SK-N-SH (cell line): ENCODE results near the gene HAUS3. TPM values are rescaled to one million over a fixed set of nuclear protein-coding genes. Genes with fewer than 3 reads are reported as not detected.

Experiments
- CTCF ChIA-PET: fragments of 300-600, 350-600 bp; formaldehyde crosslinking; extraction: SDS; loops from one replicate; lab custom pipeline; 2021; lab: Yijun Ruan, JAX
- POLR2A ChIA-PET: fragments of 350-600 bp; sonication (Branson Sonifier 250); formaldehyde crosslinking; extraction: SDS; loops from one replicate; lab custom pipeline; 2020; ENCODE audit warnings: antibody characterized with exemption, inconsistent platforms; lab: Yijun Ruan, JAX
- DNase-seq: peaks from one replicate; pipeline ENCODE4 v3.0.0; 2012
- H2AFZ ChIP-seq: fragments of 200-600 bp; sonication (generic); 2 replicates; pipeline ENCODE4 v1.8.1; 2016; ENCODE audit warnings: antibody characterized with exemption, mild to moderate bottlenecking, low read depth
- H3F3A ChIP-seq: fragments of 200-600 bp; sonication (generic); replicated peaks from 2 replicates; pipeline ENCODE3; 2016; ENCODE audit warnings: antibody characterized with exemption, mild to moderate bottlenecking; ENCODE audit not compliant: insufficient read depth
- H3K27ac ChIP-seq, 2 experiments: fragments of 200-500 bp in 1 of 2; fragments of 200-600 bp in 1 of 2; sonication (Bioruptor generic) in 1 of 2; sonication (generic), shearing (Covaris generic) in 1 of 2; 2 replicates each; pipeline versions ENCODE4 v1.5.1 to v1.6.1; 2014 to 2016; ENCODE audit warnings: low read depth in 2 of 2, inconsistent platforms in 1 of 2, low read length in 1 of 2, mild to moderate bottlenecking in 1 of 2, mixed read lengths in 1 of 2
- H3K27me3 ChIP-seq: fragments of 200-600 bp; sonication (generic), shearing (Covaris generic); 2 replicates; pipeline ENCODE4 v1.6.1; 2016; ENCODE audit warnings: mixed run types; ENCODE audit not compliant: insufficient read depth
- H3K36me3 ChIP-seq, 2 experiments: fragments of 200-500 bp in 1 of 2; fragments of 200-600 bp in 1 of 2; sonication (Bioruptor generic) in 1 of 2; sonication (generic) in 1 of 2; replicated peaks in 1 of 2; 2 replicates each; pipeline versions ENCODE3 to v1.5.1; 2014 to 2016; ENCODE audit warnings: low read length in 1 of 2, mild to moderate bottlenecking in 1 of 2; ENCODE audit not compliant: insufficient read depth in 2 of 2, control insufficient read depth in 1 of 2
- H3K4me1 ChIP-seq, 2 experiments: fragments of 200-500 bp in 1 of 2; fragments of 200-600 bp in 1 of 2; sonication (Bioruptor generic) in 1 of 2; sonication (generic), shearing (Covaris generic) in 1 of 2; 2 replicates each; pipeline versions ENCODE4 v1.5.1 to v1.6.1; 2014 to 2016; ENCODE audit warnings: low read depth in 1 of 2, low read length in 1 of 2, mixed run types in 1 of 2; ENCODE audit not compliant: insufficient read depth in 2 of 2, control insufficient read depth in 1 of 2
- H3K4me2 ChIP-seq: fragments of 200-600 bp; sonication (generic), shearing (Covaris generic); 2 replicates; pipeline ENCODE4 v1.6.1; 2017; ENCODE audit warnings: mixed run types
- H3K4me3 ChIP-seq, 2 experiments: fragments of 200-500 bp in 1 of 2; fragments of 200-600 bp in 1 of 2; sonication (Bioruptor generic) in 1 of 2; sonication (generic), shearing (Covaris generic) in 1 of 2; 2 replicates each; pipeline versions ENCODE4 v1.5.1 to v1.8.1; 2014 to 2016; ENCODE audit warnings: low read depth in 2 of 2, inconsistent platforms in 1 of 2, low read length in 1 of 2, mild to moderate bottlenecking in 1 of 2, mixed read lengths in 1 of 2, moderate library complexity in 1 of 2
- H3K79me2 ChIP-seq: fragments of 200-600 bp; sonication (generic); 2 replicates; pipeline ENCODE4 v1.8.1; 2017; ENCODE audit warnings: mild to moderate bottlenecking; ENCODE audit not compliant: insufficient read depth
- H3K9ac ChIP-seq: fragments of 200-600 bp; sonication (generic); 2 replicates; pipeline ENCODE4 v1.6.1; 2017; ENCODE audit warnings: mixed run types
- H3K9me2 ChIP-seq: fragments of 200-600 bp; sonication (generic); 2 replicates; pipeline ENCODE4 v1.6.1; 2017; ENCODE audit warnings: mixed run types
- H3K9me3 ChIP-seq: fragments of 200-600 bp; sonication (generic); 2 replicates; pipeline ENCODE4 v1.6.1; 2017; ENCODE audit warnings: mixed run types, mild to moderate bottlenecking, moderate library complexity
- H4K20me1 ChIP-seq: fragments of 200-600 bp; sonication (generic); 2 replicates; pipeline ENCODE4 v1.6.1; 2017; ENCODE audit warnings: mild to moderate bottlenecking, mixed run types; ENCODE audit not compliant: insufficient read depth
- CHD2 ChIP-seq: fragments of 150-350 bp; IDR thresholded peaks from 2 replicates; pipeline ENCODE4 v1.6.1; 2018; ENCODE audit warnings: low read length; ENCODE audit not compliant: partially characterized antibody
- ELF1 ChIP-seq: IDR thresholded peaks from 2 replicates; pipeline ENCODE4 v1.4.0; 2012
- EZH2phosphoT487 ChIP-seq: fragments of 200-600 bp; sonication (generic); IDR thresholded peaks from 2 replicates; pipeline ENCODE4 v1.6.1; 2017; ENCODE audit warnings: low read depth, mixed run types, mild to moderate bottlenecking, antibody characterized with exemption, moderate library complexity, borderline replicate concordance
- FOXJ3 ChIP-seq: sonication (generic); formaldehyde crosslinking; IDR thresholded peaks from 2 replicates; pipeline ENCODE4 v1.5.1; 2020; ENCODE audit warnings: mild to moderate bottlenecking, missing genetic modification reagents
- FOXM1 ChIP-seq: IDR thresholded peaks from 2 replicates; pipeline ENCODE4 v1.4.0; 2012; ENCODE audit warnings: low read depth, mild to moderate bottlenecking
- POLR2AphosphoS5 ChIP-seq: IDR thresholded peaks from 2 replicates; pipeline ENCODE4 v1.6.1; 2012; ENCODE audit warnings: low read depth, low read length
- RAD21 ChIP-seq: IDR thresholded peaks from 2 replicates; pipeline ENCODE4 v1.6.1; 2012; ENCODE audit warnings: mild to moderate bottlenecking, low read length
- RCOR1 ChIP-seq: fragments of 150-350 bp; IDR thresholded peaks from 2 replicates; pipeline ENCODE4 v1.6.1; 2017; ENCODE audit warnings: antibody characterized with exemption, low read length
- RFX5 ChIP-seq: IDR thresholded peaks from 2 replicates; pipeline ENCODE4 v1.6.1; 2012; ENCODE audit warnings: mild to moderate bottlenecking, improper control_type of control experiment, low read length
- SMC3 ChIP-seq: IDR thresholded peaks from 2 replicates; pipeline ENCODE4 v1.6.1; 2012; ENCODE audit warnings: low read depth, low read length, improper control_type of control experiment
- TCF12 ChIP-seq: IDR thresholded peaks from 2 replicates; pipeline ENCODE4 v1.4.0; 2012
- TEAD4 ChIP-seq: IDR thresholded peaks from 2 replicates; pipeline ENCODE4 v1.4.0; 2012; ENCODE audit warnings: mild to moderate bottlenecking, borderline replicate concordance; ENCODE audit not compliant: insufficient read depth
- YY1 ChIP-seq: IDR thresholded peaks from 2 replicates; pipeline ENCODE4 v1.4.0; 2012; ENCODE audit warnings: low read depth, mild to moderate bottlenecking
- WGBS: methylation state at CpG from one replicate; pipeline ENCODE4 v1.1.6; 2017; ENCODE audit warnings: low lambda C conversion rate; 5-methylcytosine and 5-hydroxymethylcytosine counted together
- polyA plus RNA-seq, 3 experiments: library from polyadenylated mRNA; depleted of rRNA; stranded (reverse); fragments of >200 nt; gene quantifications; 2 replicates each; pipeline ENCODE4 v1.2.3, GENCODE V29; 2012
- TF ChIP-seq, protein P1 (sequence below): IDR thresholded peaks from 2 replicates; pipeline ENCODE4 v1.4.0; 2012; ENCODE audit warnings: low read depth, borderline replicate concordance
- TF ChIP-seq, protein P2 (sequence below): fragments of 150-350 bp; IDR thresholded peaks from 2 replicates; pipeline ENCODE4 v1.6.1; 2017; ENCODE audit warnings: antibody characterized with exemption, low read length, low read depth, borderline replicate concordance
- TF ChIP-seq, protein P3 (sequence below): IDR thresholded peaks from 2 replicates; pipeline ENCODE4; 2012
- TF ChIP-seq, protein P4 (sequence below): IDR thresholded peaks from 2 replicates; pipeline ENCODE4 v1.6.1; 2012; ENCODE audit warnings: mild to moderate bottlenecking, low read depth, low read length, moderate library complexity
- TF ChIP-seq, protein P5 (sequence below): fragments of 200-600 bp; sonication (generic); IDR thresholded peaks from 2 replicates; pipeline ENCODE4 v1.6.1; 2017; ENCODE audit warnings: antibody characterized with exemption, mild to moderate bottlenecking, moderate library complexity

HAUS3 gene
- polyA plus RNA-seq, 1 of the 3 experiments (the other 2 are of a cell fraction): 6.3 TPM

DNA sequence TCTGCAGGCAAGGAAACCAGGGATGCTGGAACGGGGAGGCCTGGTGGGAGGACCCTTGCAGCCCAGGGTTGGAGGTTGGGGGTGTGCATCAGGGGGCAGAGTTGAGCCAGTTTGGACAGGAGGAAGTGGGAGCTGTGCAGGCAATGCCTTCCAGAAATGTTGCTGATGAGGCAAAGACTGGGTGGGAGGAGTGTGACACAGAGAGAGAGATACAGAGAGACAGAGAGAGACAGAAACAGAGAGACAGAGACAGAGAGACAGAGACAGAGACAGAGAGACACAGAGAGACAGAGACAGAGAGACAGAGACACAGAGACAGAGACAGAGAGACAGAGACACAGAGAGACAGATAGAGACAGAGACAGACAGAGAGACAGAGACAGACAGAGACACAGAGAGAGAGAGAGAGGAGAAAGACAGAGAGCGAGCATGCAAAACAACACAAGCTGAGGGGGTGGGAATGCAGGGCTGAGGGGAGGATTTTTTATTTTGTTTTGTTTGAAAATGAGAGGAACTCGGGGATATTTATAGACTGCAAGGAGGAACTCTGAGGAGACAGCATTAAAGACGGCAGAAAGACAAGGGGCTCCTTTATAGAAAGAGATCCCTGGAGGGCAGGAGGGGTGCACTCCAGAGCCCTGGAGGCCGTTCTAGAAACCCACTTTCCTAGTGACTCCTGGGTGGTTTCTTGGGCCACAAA lies 1.9 kb upstream of the HAUS3 start:
- WGBS: 81% methylated on average over 5 of the region's 5 CpGs
- TF ChIP-seq, protein P1, sequence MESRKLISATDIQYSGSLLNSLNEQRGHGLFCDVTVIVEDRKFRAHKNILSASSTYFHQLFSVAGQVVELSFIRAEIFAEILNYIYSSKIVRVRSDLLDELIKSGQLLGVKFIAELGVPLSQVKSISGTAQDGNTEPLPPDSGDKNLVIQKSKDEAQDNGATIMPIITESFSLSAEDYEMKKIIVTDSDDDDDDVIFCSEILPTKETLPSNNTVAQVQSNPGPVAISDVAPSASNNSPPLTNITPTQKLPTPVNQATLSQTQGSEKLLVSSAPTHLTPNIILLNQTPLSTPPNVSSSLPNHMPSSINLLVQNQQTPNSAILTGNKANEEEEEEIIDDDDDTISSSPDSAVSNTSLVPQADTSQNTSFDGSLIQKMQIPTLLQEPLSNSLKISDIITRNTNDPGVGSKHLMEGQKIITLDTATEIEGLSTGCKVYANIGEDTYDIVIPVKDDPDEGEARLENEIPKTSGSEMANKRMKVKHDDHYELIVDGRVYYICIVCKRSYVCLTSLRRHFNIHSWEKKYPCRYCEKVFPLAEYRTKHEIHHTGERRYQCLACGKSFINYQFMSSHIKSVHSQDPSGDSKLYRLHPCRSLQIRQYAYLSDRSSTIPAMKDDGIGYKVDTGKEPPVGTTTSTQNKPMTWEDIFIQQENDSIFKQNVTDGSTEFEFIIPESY: no peak
- TF ChIP-seq RFX5: no peak
- no peak for TF ChIP-seq TCF12
- TF ChIP-seq FOXM1: no peak
- TF ChIP-seq, protein P2, sequence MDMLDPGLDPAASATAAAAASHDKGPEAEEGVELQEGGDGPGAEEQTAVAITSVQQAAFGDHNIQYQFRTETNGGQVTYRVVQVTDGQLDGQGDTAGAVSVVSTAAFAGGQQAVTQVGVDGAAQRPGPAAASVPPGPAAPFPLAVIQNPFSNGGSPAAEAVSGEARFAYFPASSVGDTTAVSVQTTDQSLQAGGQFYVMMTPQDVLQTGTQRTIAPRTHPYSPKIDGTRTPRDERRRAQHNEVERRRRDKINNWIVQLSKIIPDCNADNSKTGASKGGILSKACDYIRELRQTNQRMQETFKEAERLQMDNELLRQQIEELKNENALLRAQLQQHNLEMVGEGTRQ: no peak
- TF ChIP-seq EZH2phosphoT487: no peak
- TF ChIP-seq, protein P3, sequence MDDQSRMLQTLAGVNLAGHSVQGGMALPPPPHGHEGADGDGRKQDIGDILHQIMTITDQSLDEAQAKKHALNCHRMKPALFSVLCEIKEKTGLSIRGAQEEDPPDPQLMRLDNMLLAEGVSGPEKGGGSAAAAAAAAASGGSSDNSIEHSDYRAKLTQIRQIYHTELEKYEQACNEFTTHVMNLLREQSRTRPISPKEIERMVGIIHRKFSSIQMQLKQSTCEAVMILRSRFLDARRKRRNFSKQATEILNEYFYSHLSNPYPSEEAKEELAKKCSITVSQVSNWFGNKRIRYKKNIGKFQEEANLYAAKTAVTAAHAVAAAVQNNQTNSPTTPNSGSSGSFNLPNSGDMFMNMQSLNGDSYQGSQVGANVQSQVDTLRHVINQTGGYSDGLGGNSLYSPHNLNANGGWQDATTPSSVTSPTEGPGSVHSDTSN: no peak
- TF ChIP-seq, protein P4, sequence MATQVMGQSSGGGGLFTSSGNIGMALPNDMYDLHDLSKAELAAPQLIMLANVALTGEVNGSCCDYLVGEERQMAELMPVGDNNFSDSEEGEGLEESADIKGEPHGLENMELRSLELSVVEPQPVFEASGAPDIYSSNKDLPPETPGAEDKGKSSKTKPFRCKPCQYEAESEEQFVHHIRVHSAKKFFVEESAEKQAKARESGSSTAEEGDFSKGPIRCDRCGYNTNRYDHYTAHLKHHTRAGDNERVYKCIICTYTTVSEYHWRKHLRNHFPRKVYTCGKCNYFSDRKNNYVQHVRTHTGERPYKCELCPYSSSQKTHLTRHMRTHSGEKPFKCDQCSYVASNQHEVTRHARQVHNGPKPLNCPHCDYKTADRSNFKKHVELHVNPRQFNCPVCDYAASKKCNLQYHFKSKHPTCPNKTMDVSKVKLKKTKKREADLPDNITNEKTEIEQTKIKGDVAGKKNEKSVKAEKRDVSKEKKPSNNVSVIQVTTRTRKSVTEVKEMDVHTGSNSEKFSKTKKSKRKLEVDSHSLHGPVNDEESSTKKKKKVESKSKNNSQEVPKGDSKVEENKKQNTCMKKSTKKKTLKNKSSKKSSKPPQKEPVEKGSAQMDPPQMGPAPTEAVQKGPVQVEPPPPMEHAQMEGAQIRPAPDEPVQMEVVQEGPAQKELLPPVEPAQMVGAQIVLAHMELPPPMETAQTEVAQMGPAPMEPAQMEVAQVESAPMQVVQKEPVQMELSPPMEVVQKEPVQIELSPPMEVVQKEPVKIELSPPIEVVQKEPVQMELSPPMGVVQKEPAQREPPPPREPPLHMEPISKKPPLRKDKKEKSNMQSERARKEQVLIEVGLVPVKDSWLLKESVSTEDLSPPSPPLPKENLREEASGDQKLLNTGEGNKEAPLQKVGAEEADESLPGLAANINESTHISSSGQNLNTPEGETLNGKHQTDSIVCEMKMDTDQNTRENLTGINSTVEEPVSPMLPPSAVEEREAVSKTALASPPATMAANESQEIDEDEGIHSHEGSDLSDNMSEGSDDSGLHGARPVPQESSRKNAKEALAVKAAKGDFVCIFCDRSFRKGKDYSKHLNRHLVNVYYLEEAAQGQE: no peak
- TF ChIP-seq ELF1: no peak
- no peak for TF ChIP-seq TEAD4
- TF ChIP-seq RCOR1: no peak
- TF ChIP-seq POLR2AphosphoS5: no peak
- TF ChIP-seq CHD2: no peak
- TF ChIP-seq, protein P5, sequence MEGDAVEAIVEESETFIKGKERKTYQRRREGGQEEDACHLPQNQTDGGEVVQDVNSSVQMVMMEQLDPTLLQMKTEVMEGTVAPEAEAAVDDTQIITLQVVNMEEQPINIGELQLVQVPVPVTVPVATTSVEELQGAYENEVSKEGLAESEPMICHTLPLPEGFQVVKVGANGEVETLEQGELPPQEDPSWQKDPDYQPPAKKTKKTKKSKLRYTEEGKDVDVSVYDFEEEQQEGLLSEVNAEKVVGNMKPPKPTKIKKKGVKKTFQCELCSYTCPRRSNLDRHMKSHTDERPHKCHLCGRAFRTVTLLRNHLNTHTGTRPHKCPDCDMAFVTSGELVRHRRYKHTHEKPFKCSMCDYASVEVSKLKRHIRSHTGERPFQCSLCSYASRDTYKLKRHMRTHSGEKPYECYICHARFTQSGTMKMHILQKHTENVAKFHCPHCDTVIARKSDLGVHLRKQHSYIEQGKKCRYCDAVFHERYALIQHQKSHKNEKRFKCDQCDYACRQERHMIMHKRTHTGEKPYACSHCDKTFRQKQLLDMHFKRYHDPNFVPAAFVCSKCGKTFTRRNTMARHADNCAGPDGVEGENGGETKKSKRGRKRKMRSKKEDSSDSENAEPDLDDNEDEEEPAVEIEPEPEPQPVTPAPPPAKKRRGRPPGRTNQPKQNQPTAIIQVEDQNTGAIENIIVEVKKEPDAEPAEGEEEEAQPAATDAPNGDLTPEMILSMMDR: peak; percentile 24
- peak; percentile 36; the same call in 1 of the 2 replicates for TF ChIP-seq SMC3
- TF ChIP-seq RAD21: peak; percentile 70
- no peak for TF ChIP-seq YY1
- no peak for TF ChIP-seq FOXJ3 (CRISPR knock-in tag)
- ChIA-PET POLR2A (interaction anchor here (0.8 kb wide), 1 partner anchor 14 kb away, joined by 3 read pairs; no protein-coding TSS in a partner anchor), CTCF (interaction anchor here (0.8 to 2.3 kb wide), 6 partner anchors 24 to 222 kb away, joined by 3 to 8 read pairs (median 4); no protein-coding TSS in a partner anchor)
- H3K4me1 ChIP-seq: peaks cover 19 to 20% of the 10 kb centered on the region in 2 experiments; a peak in 3 of 4 replicates
- peaks cover 13 to 27% of the 10 kb centered on the region in 2 experiments for H3K36me3 ChIP-seq
- no peaks in the 10 kb centered on the region for H3K9me2 ChIP-seq
- no peak overlapping the region for H3K9ac ChIP-seq
- H3K27ac ChIP-seq: no peak overlapping the region
- DNase-seq: peak; percentile 72
- no peaks in the 10 kb centered on the region for H3K9me3 ChIP-seq
- peaks cover 30% of the 10 kb centered on the region for H3K79me2 ChIP-seq
- no peak overlapping the region for H3K4me2 ChIP-seq
- no peaks in the 10 kb centered on the region for H3K27me3 ChIP-seq
- H4K20me1 ChIP-seq: peaks cover 25% of the 10 kb centered on the region; the same call in 1 of the 2 replicates
- peaks cover 10% of the 10 kb centered on the region for H3F3A ChIP-seq
- no peak overlapping the region for H3K4me3 ChIP-seq
- no peak overlapping the region for H2AFZ ChIP-seq
